ENCODE measurements around the gene DENND10. TPM values are rescaled to one million over a fixed set of nuclear protein-coding genes. Genes with fewer than 3 reads are reported as not detected.

DENND10 gene
- total RNA-seq, 5 donors from 2014 or later (not counting 1 experiment from before 2014, with no cell fraction given) = 28.5 to 52.4 (median 41.7) TPM

GRCh38 chr10:119119400-119119799, 15.5 kb downstream of the DENND10 start:
- Histone ChIP-seq H3K9me3 (no peaks in the 10 kb centered on the region), H3K27ac (ENCODE audit: low read length) (no peak overlapping the region), H3K36me3 (ENCODE audit: control insufficient read depth in 2 of 2, extremely low read depth in 1 of 2, insufficient read depth in 1 of 2, low read length in 1 of 2) (peaks cover 0 to 54% of the 10 kb centered on the region in 2 donors), H3K4me1 (ENCODE audit: control insufficient read depth in 1 of 2, extremely low read depth in 1 of 2, insufficient read depth in 2 of 2, low read length in 2 of 2) (peaks cover 0 to 14% of the 10 kb centered on the region in 2 experiments), H3K4me3 (ENCODE audit: control insufficient read depth in 1 of 2, extremely low read depth in 1 of 2, low read length in 1 of 2) (no peak overlapping the region), H3K27me3 (replicated peaks in 1 of 2; ENCODE audit: control insufficient read depth in 2 of 2, extremely low read depth in 1 of 2, insufficient read depth in 2 of 2, low read length in 1 of 2) (no peaks in the 10 kb centered on the region)
- Mint-ChIP-seq H3K4me3 (no peak overlapping the region), H3K36me3 (peaks cover 37% of the 10 kb centered on the region), H3K4me1 (peaks cover 0 to 5% (median 3%) of the 10 kb centered on the region in 3 donors), H3K27ac (no peak overlapping the region), H3K27me3 (no peaks in the 10 kb centered on the region), H3K9me3 (no peaks in the 10 kb centered on the region)
- ChIA-PET POLR2A (interaction anchor here in 1 of 2 donors (0.7 kb wide), 1 partner anchor 42 kb away, joined by 6 read pairs; no protein-coding TSS in a partner anchor), CTCF (interaction anchor here in 1 of 2 donors (0.6 kb wide), 1 partner anchor 42 kb away, joined by 3 read pairs; no protein-coding TSS in a partner anchor)
- ATAC-seq (replicated peaks in 1 of 4) (no peak), DNase-seq (no peak)
- WGBS (ENCODE audit: insufficient coverage) = 100% methylated on average over 1 of the region's 1 CpG

GRCh38 chr10:119120413-119120867, 16.5 kb downstream of the DENND10 start:
- peak in 4 of 35 experiments; percentile 5 to 54 (median 14) for DNase-seq
- ATAC-seq (replicated peaks in 1 of 4) = peak in 2 of 4 experiments; percentile 37 to 78
- ChIA-PET CTCF (no interaction called here), POLR2A (no interaction called here)
- Histone ChIP-seq H3K27me3 (replicated peaks in 1 of 2; ENCODE audit: control insufficient read depth in 2 of 2, extremely low read depth in 1 of 2, insufficient read depth in 2 of 2, low read length in 1 of 2) (no peaks in the 10 kb centered on the region), H3K27ac (ENCODE audit: low read length) (peak overlapping the region; percentile 51), H3K9me3 (no peaks in the 10 kb centered on the region), H3K36me3 (ENCODE audit: control insufficient read depth in 2 of 2, extremely low read depth in 1 of 2, insufficient read depth in 1 of 2, low read length in 1 of 2) (peaks cover 0 to 55% of the 10 kb centered on the region in 2 donors), H3K4me3 (ENCODE audit: control insufficient read depth in 1 of 2, extremely low read depth in 1 of 2, low read length in 1 of 2) (no peak overlapping the region), H3K4me1 (ENCODE audit: control insufficient read depth in 1 of 2, extremely low read depth in 1 of 2, insufficient read depth in 2 of 2, low read length in 2 of 2) (peaks cover 0 to 13% of the 10 kb centered on the region in 2 experiments)
- H3K36me3 Mint-ChIP-seq = peaks cover 33% of the 10 kb centered on the region
- 40% methylated on average over 1 of the region's 4 CpGs for WGBS (ENCODE audit: insufficient coverage)
- no peak overlapping the region for H3K4me3 Mint-ChIP-seq
- no peak overlapping the region for H3K27ac Mint-ChIP-seq
- no peaks in the 10 kb centered on the region for H3K9me3 Mint-ChIP-seq
- peaks cover 0 to 4% (median 3%) of the 10 kb centered on the region in 3 donors for H3K4me1 Mint-ChIP-seq
- H3K27me3 Mint-ChIP-seq = no peaks in the 10 kb centered on the region

- ChIA-PET CTCF (no interaction called here), POLR2A (no interaction called here)
- WGBS (ENCODE audit: insufficient coverage) = no CpG with 5 or more reads among the region's 2 CpGs
- Histone ChIP-seq H3K4me1 (ENCODE audit: control insufficient read depth in 1 of 2, extremely low read depth in 1 of 2, insufficient read depth in 2 of 2, low read length in 2 of 2) (peaks cover 0 to 13% of the 10 kb centered on the region in 2 experiments), H3K27me3 (replicated peaks in 1 of 2; ENCODE audit: control insufficient read depth in 2 of 2, extremely low read depth in 1 of 2, insufficient read depth in 2 of 2, low read length in 1 of 2) (no peaks in the 10 kb centered on the region), H3K36me3 (ENCODE audit: control insufficient read depth in 2 of 2, extremely low read depth in 1 of 2, insufficient read depth in 1 of 2, low read length in 1 of 2) (peaks cover 0 to 58% of the 10 kb centered on the region in 2 donors), H3K4me3 (ENCODE audit: control insufficient read depth in 1 of 2, extremely low read depth in 1 of 2, low read length in 1 of 2) (no peak overlapping the region), H3K27ac (ENCODE audit: low read length) (peak overlapping the region; percentile 51), H3K9me3 (no peaks in the 10 kb centered on the region)
- Mint-ChIP-seq H3K27ac (no peak overlapping the region), H3K27me3 (no peaks in the 10 kb centered on the region), H3K9me3 (no peaks in the 10 kb centered on the region), H3K4me1 (peaks cover 0 to 4% (median 3%) of the 10 kb centered on the region in 3 donors), H3K36me3 (peaks cover 35% of the 10 kb centered on the region), H3K4me3 (no peak overlapping the region)
- ATAC-seq (replicated peaks in 1 of 4) (no peak), DNase-seq (no peak)
Observed at GRCh38 chr10:119120875-119121274, 17.0 kb downstream of the DENND10 start.

- Mint-ChIP-seq H3K4me1 (peaks cover 9 to 18% (median 10%) of the 10 kb centered on the region in 3 donors), H3K4me3 (no peak overlapping the region), H3K27ac (no peak overlapping the region), H3K9me3 (no peaks in the 10 kb centered on the region), H3K36me3 (peaks cover 46% of the 10 kb centered on the region), H3K27me3 (no peaks in the 10 kb centered on the region)
- H3K4me3 ChIP-seq (ENCODE audit: control insufficient read depth in 1 of 2, extremely low read depth in 1 of 2, low read length in 1 of 2) = no peak overlapping the region
- no peaks in the 10 kb centered on the region for H3K9me3 ChIP-seq
- ChIA-PET CTCF (no interaction called here), POLR2A (no interaction called here)
- 100% methylated on average over 1 of the region's 2 CpGs for WGBS (ENCODE audit: insufficient coverage)
- no peaks in the 10 kb centered on the region for H3K27me3 ChIP-seq (replicated peaks in 1 of 2; ENCODE audit: control insufficient read depth in 2 of 2, extremely low read depth in 1 of 2, insufficient read depth in 2 of 2, low read length in 1 of 2)
- no peak overlapping the region for H3K27ac ChIP-seq (ENCODE audit: low read length)
- H3K4me1 ChIP-seq (ENCODE audit: control insufficient read depth in 1 of 2, extremely low read depth in 1 of 2, insufficient read depth in 2 of 2, low read length in 2 of 2) = peaks cover 0 to 10% of the 10 kb centered on the region in 2 experiments
- DNase-seq = no peak
- peaks cover 0 to 56% of the 10 kb centered on the region in 2 donors for H3K36me3 ChIP-seq (ENCODE audit: control insufficient read depth in 2 of 2, extremely low read depth in 1 of 2, insufficient read depth in 1 of 2, low read length in 1 of 2)
- no peak for ATAC-seq (replicated peaks in 1 of 4)
Observed at GRCh38 chr10:119125942-119126341, 22.0 kb downstream of the DENND10 start.

GRCh38 chr10:119129721-119130120, 25.8 kb downstream of the DENND10 start:
- Mint-ChIP-seq H3K9me3 (no peaks in the 10 kb centered on the region), H3K36me3 (peaks cover 52% of the 10 kb centered on the region), H3K27me3 (no peaks in the 10 kb centered on the region), H3K4me3 (no peak overlapping the region), H3K4me1 (peaks cover 32 to 41% (median 35%) of the 10 kb centered on the region in 3 donors), H3K27ac (peak overlapping the region; percentile 96 to 99)
- 100% methylated on average over 1 of the region's 4 CpGs for WGBS (ENCODE audit: insufficient coverage)
- Histone ChIP-seq H3K4me1 (ENCODE audit: control insufficient read depth in 1 of 2, extremely low read depth in 1 of 2, insufficient read depth in 2 of 2, low read length in 2 of 2) (peaks cover 10 to 23% of the 10 kb centered on the region in 2 experiments), H3K9me3 (no peaks in the 10 kb centered on the region), H3K4me3 (ENCODE audit: control insufficient read depth in 1 of 2, extremely low read depth in 1 of 2, low read length in 1 of 2) (no peak overlapping the region), H3K27me3 (replicated peaks in 1 of 2; ENCODE audit: control insufficient read depth in 2 of 2, extremely low read depth in 1 of 2, insufficient read depth in 2 of 2, low read length in 1 of 2) (no peaks in the 10 kb centered on the region), H3K27ac (ENCODE audit: low read length) (no peak overlapping the region), H3K36me3 (ENCODE audit: control insufficient read depth in 2 of 2, extremely low read depth in 1 of 2, insufficient read depth in 1 of 2, low read length in 1 of 2) (peaks cover 8 to 48% of the 10 kb centered on the region in 2 donors)
- CTCF ChIA-PET = no interaction called here
- ATAC-seq (replicated peaks in 1 of 4) = no peak
- POLR2A ChIA-PET = no interaction called here
- no peak for DNase-seq

GRCh38 chr10:119131512-119132240, 27.8 kb downstream of the DENND10 start:
- Histone ChIP-seq H3K9me3 (no peaks in the 10 kb centered on the region), H3K4me1 (ENCODE audit: control insufficient read depth in 1 of 2, extremely low read depth in 1 of 2, insufficient read depth in 2 of 2, low read length in 2 of 2) (peaks cover 10 to 23% of the 10 kb centered on the region in 2 experiments), H3K27ac (ENCODE audit: low read length) (peak overlapping the region; percentile 88), H3K36me3 (ENCODE audit: control insufficient read depth in 2 of 2, extremely low read depth in 1 of 2, insufficient read depth in 1 of 2, low read length in 1 of 2) (peaks cover 8 to 42% of the 10 kb centered on the region in 2 donors), H3K4me3 (ENCODE audit: control insufficient read depth in 1 of 2, extremely low read depth in 1 of 2, low read length in 1 of 2) (peak overlapping the region; percentile 49 to 72), H3K27me3 (replicated peaks in 1 of 2; ENCODE audit: control insufficient read depth in 2 of 2, extremely low read depth in 1 of 2, insufficient read depth in 2 of 2, low read length in 1 of 2) (no peaks in the 10 kb centered on the region)
- Mint-ChIP-seq H3K9me3 (no peaks in the 10 kb centered on the region), H3K4me1 (peaks cover 35 to 46% (median 36%) of the 10 kb centered on the region in 3 donors), H3K27ac (peak overlapping the region; percentile 96 to 99), H3K36me3 (peaks cover 48% of the 10 kb centered on the region), H3K4me3 (peak overlapping the region; percentile 83 to 87 (median 86)), H3K27me3 (no peaks in the 10 kb centered on the region)
- ATAC-seq (replicated peaks in 1 of 4) (peak; percentile 91 to 94 (median 92)), DNase-seq (peak in 27 of 35 experiments; percentile 3 to 63 (median 24))
- 0% methylated on average over 4 of the region's 10 CpGs for WGBS (ENCODE audit: insufficient coverage)
- ChIA-PET CTCF (interaction anchor here in 1 of 2 donors (0.6 kb wide), 1 partner anchor 23 kb away, joined by 5 read pairs; no protein-coding TSS in a partner anchor), POLR2A (interaction anchor here in 1 of 2 donors (0.6 kb wide), 2 partner anchors 52 to 69 kb away, joined by 3 read pairs; no protein-coding TSS in a partner anchor)
